OCI-LY1 (cell line): ENCODE data around the gene NDUFAF2.

ENCODE experiments used
- H2AFZ ChIP-seq: fragments of 200-600 bp; sonication (generic), shearing (Covaris generic); 2 replicates; pipeline ENCODE4 v1.6.0; 2014; ENCODE audit warnings: antibody characterized with exemption, mild to moderate bottlenecking, low read length
- H3F3A ChIP-seq: fragments of 200-600 bp; sonication (generic), shearing (Covaris generic); 2 replicates; pipeline ENCODE4 v1.6.0; 2014; ENCODE audit warnings: mild to moderate bottlenecking, antibody characterized with exemption, low read length, moderate library complexity; ENCODE audit not compliant: insufficient read depth
- H3K27ac ChIP-seq: fragments of 200-600 bp; sonication (generic); 2 replicates; pipeline ENCODE4 v1.5.1; 2014; ENCODE audit warnings: low read length, mixed run types, mild to moderate bottlenecking, low read depth; ENCODE audit not compliant: poor library complexity, severe bottlenecking
- H3K27me3 ChIP-seq: fragments of 200-600 bp; sonication (generic); 2 replicates; pipeline ENCODE4 v1.6.0; 2014; ENCODE audit warnings: antibody characterized with exemption, mild to moderate bottlenecking, low read length, moderate library complexity; ENCODE audit not compliant: insufficient read depth
- H3K36me3 ChIP-seq: fragments of 200-600 bp; sonication (generic); 2 replicates; pipeline ENCODE4 v1.6.1; 2014; ENCODE audit warnings: mild to moderate bottlenecking, antibody characterized with exemption, low read length, moderate library complexity, mixed read lengths; ENCODE audit not compliant: insufficient read depth
- H3K4me1 ChIP-seq: fragments of 200-600 bp; sonication (generic); 2 replicates; pipeline ENCODE4 v1.5.1; 2014; ENCODE audit warnings: mild to moderate bottlenecking, low read length, moderate library complexity; ENCODE audit not compliant: insufficient read depth, severe bottlenecking
- H3K4me2 ChIP-seq: fragments of 200-600 bp; sonication (generic), shearing (Covaris generic); 2 replicates; pipeline ENCODE4 v1.6.1; 2014; ENCODE audit warnings: low read length
- H3K4me3 ChIP-seq: fragments of 200-600 bp; sonication (generic); 2 replicates; pipeline ENCODE4 v1.5.1; 2014; ENCODE audit warnings: low read length, low read depth, mild to moderate bottlenecking, mixed read lengths; ENCODE audit not compliant: poor library complexity, severe bottlenecking
- H3K79me2 ChIP-seq: fragments of 200-600 bp; shearing (Covaris generic); 2 replicates; pipeline ENCODE4 v1.6.1; 2016; ENCODE audit warnings: mixed run types, low read length, mixed read lengths; ENCODE audit not compliant: insufficient read depth
- H3K9ac ChIP-seq: fragments of 200-600 bp; sonication (generic), shearing (Covaris generic); 2 replicates; pipeline ENCODE4 v1.6.1; 2014; ENCODE audit warnings: mild to moderate bottlenecking, low read length, mixed read lengths
- H3K9me2 ChIP-seq: fragments of 200-600 bp; sonication (generic), shearing (Covaris generic); 2 replicates; pipeline ENCODE4 v1.6.1; 2014; ENCODE audit warnings: low read depth, mild to moderate bottlenecking, low read length, mixed read lengths
- H3K9me3 ChIP-seq: fragments of 200-600 bp; shearing (Covaris generic); 2 replicates; pipeline ENCODE4 v1.6.1; 2014; ENCODE audit warnings: low read length, mixed read lengths
- H4K20me1 ChIP-seq: fragments of 200-600 bp; sonication (generic), shearing (Covaris generic); 2 replicates; pipeline ENCODE4 v1.6.0; 2016; ENCODE audit warnings: mild to moderate bottlenecking, low read length; ENCODE audit not compliant: insufficient read depth
- CTCF ChIP-seq: fragments of 200-600 bp; sonication (generic), shearing (Covaris generic); IDR thresholded peaks from 2 replicates; pipeline ENCODE4 v1.5.1; 2017; ENCODE audit warnings: mild to moderate bottlenecking, antibody characterized with exemption, low read length, moderate library complexity, mixed read lengths
- EZH2 ChIP-seq: fragments of 200-600 bp; sonication (generic), shearing (Covaris generic); IDR thresholded peaks from 2 replicates; pipeline ENCODE4 v1.8.0; 2017; ENCODE audit warnings: borderline replicate concordance, mixed run types, mild to moderate bottlenecking, antibody characterized with exemption, low read length, moderate library complexity, mixed read lengths

The NDUFAF2 gene

GRCh38 chr5:61198606-61199005 lies 253.6 kb downstream of the NDUFAF2 start:
- Histone ChIP-seq H2AFZ (no peak overlapping the region), H3K4me3 (no peak overlapping the region), H3K27ac (no peak overlapping the region), H3K9me2 (no peaks in the 10 kb centered on the region), H3K79me2 (no peaks in the 10 kb centered on the region), H4K20me1 (no peaks in the 10 kb centered on the region), H3K4me2 (no peak overlapping the region), H3F3A (no peaks in the 10 kb centered on the region), H3K9ac (no peak overlapping the region), H3K27me3 (no peaks in the 10 kb centered on the region; the same call in 1 of the 2 replicates), H3K9me3 (no peaks in the 10 kb centered on the region), H3K36me3 (no peaks in the 10 kb centered on the region), H3K4me1 (no peaks in the 10 kb centered on the region)
- TF ChIP-seq EZH2, result no peak
- no peak for TF ChIP-seq CTCF

- Histone ChIP-seq H2AFZ (no peak overlapping the region), H3K4me2 (no peak overlapping the region), H3K79me2 (no peaks in the 10 kb centered on the region), H4K20me1 (no peaks in the 10 kb centered on the region), H3K4me1 (no peaks in the 10 kb centered on the region), H3K9ac (no peak overlapping the region), H3K27ac (no peak overlapping the region), H3K36me3 (no peaks in the 10 kb centered on the region), H3K9me2 (no peaks in the 10 kb centered on the region), H3K9me3 (no peaks in the 10 kb centered on the region), H3F3A (no peaks in the 10 kb centered on the region), H3K27me3 (no peaks in the 10 kb centered on the region; the same call in 1 of the 2 replicates), H3K4me3 (no peak overlapping the region)
- no peak for TF ChIP-seq CTCF
Measured at GRCh38 chr5:61200582-61201155, 255.7 kb downstream of the NDUFAF2 start.

- Histone ChIP-seq H3K27ac (no peak overlapping the region), H3K79me2 (no peaks in the 10 kb centered on the region), H3K4me1 (no peaks in the 10 kb centered on the region), H3F3A (no peaks in the 10 kb centered on the region), H3K4me3 (no peak overlapping the region), H2AFZ (no peak overlapping the region), H4K20me1 (no peaks in the 10 kb centered on the region), H3K27me3 (no peaks in the 10 kb centered on the region; the same call in 1 of the 2 replicates), H3K36me3 (no peaks in the 10 kb centered on the region), H3K9ac (no peak overlapping the region), H3K4me2 (no peak overlapping the region), H3K9me2 (no peaks in the 10 kb centered on the region), H3K9me3 (no peaks in the 10 kb centered on the region)
- no peak for TF ChIP-seq EZH2
- TF ChIP-seq CTCF, result no peak
Measured at GRCh38 chr5:61202213-61202612, 257.2 kb downstream of the NDUFAF2 start.
